KMS-11 (cell line): ENCODE measurements around the gene PLCE1.

Experiments
- H2AFZ ChIP-seq: fragments of 200-600 bp; sonication (generic); 2 replicates; pipeline ENCODE4 v1.6.1; 2016; ENCODE audit warnings: antibody characterized with exemption, mixed run types, low read depth
- H3K27ac ChIP-seq: fragments of 200-600 bp; sonication (generic); 2 replicates; pipeline ENCODE4 v1.6.1; 2016; ENCODE audit warnings: mild to moderate bottlenecking, mixed run types
- H3K27me3 ChIP-seq: fragments of 200-600 bp; sonication (generic); 2 replicates; pipeline ENCODE4 v1.6.1; 2017; ENCODE audit warnings: mild to moderate bottlenecking, low read depth, mixed run types, moderate library complexity; ENCODE audit not compliant: insufficient read depth
- H3K36me3 ChIP-seq: fragments of 200-600 bp; sonication (generic); 2 replicates; pipeline ENCODE4 v1.6.1; 2017; ENCODE audit warnings: mild to moderate bottlenecking, mixed run types; ENCODE audit not compliant: insufficient read depth
- H3K4me1 ChIP-seq: fragments of 200-600 bp; sonication (generic); 2 replicates; pipeline ENCODE4 v1.6.1; 2016; ENCODE audit warnings: mild to moderate bottlenecking, low read depth, mixed run types; ENCODE audit not compliant: poor library complexity, severe bottlenecking
- H3K4me2 ChIP-seq: fragments of 200-600 bp; sonication (generic); 2 replicates; pipeline ENCODE4 v1.7.0; 2016; ENCODE audit warnings: mild to moderate bottlenecking, mixed run types
- H3K4me3 ChIP-seq: fragments of 200-600 bp; sonication (generic); IDR thresholded peaks from 2 replicates; pipeline ENCODE4 v1.6.1; 2017; ENCODE audit warnings: low read depth, low read length, mixed read lengths; ENCODE audit not compliant: insufficient read depth
- H3K79me2 ChIP-seq: fragments of 200-600 bp; sonication (generic); 2 replicates; pipeline ENCODE4 v1.6.1; 2016; ENCODE audit warnings: low read depth, mixed run types; ENCODE audit not compliant: insufficient read depth
- H3K9ac ChIP-seq: fragments of 200-600 bp; sonication (generic); 2 replicates; pipeline ENCODE4 v1.6.1; 2016; ENCODE audit warnings: mild to moderate bottlenecking, mixed run types
- H4K20me1 ChIP-seq: fragments of 200-600 bp; sonication (generic); 2 replicates; pipeline ENCODE4 v1.6.1; 2016; ENCODE audit warnings: mild to moderate bottlenecking, mixed run types; ENCODE audit not compliant: insufficient read depth
- TF ChIP-seq, protein P1 (sequence below): fragments of 200-600 bp; sonication (generic); conservative IDR thresholded peaks from 2 replicates; pipeline ENCODE4 v1.6.1; 2017; ENCODE audit warnings: low read depth, mild to moderate bottlenecking, antibody characterized with exemption, low read length, moderate library complexity, mixed read lengths

PLCE1 gene

DNA sequence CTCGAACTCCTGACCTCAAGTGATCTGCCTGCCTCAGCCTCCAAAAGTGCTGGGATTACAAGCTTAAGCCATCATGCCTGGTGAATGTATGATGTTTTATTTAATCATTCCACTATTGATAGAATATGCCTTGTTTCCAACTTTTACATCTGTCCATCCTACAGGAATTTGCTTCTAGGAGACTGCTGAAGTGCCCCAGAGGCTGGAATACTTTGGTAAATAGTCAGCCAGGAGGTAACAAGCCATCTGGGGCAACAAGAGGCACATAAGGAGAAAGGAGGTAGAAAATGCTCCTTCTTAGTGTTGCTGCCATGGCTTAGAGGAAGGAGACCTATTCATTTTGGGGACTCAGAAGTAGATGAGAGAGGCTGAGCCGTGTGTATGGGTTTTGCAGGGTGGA, 14.8 kb downstream of the PLCE1 start:
- TF ChIP-seq, protein P1, sequence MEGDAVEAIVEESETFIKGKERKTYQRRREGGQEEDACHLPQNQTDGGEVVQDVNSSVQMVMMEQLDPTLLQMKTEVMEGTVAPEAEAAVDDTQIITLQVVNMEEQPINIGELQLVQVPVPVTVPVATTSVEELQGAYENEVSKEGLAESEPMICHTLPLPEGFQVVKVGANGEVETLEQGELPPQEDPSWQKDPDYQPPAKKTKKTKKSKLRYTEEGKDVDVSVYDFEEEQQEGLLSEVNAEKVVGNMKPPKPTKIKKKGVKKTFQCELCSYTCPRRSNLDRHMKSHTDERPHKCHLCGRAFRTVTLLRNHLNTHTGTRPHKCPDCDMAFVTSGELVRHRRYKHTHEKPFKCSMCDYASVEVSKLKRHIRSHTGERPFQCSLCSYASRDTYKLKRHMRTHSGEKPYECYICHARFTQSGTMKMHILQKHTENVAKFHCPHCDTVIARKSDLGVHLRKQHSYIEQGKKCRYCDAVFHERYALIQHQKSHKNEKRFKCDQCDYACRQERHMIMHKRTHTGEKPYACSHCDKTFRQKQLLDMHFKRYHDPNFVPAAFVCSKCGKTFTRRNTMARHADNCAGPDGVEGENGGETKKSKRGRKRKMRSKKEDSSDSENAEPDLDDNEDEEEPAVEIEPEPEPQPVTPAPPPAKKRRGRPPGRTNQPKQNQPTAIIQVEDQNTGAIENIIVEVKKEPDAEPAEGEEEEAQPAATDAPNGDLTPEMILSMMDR = no peak

GRCh38 chr10:94010116-94010515, 16.4 kb downstream of the PLCE1 start:
- Histone ChIP-seq H3K27me3 (no peaks in the 10 kb centered on the region), H3K36me3 (no peaks in the 10 kb centered on the region), H3K9ac (no peak overlapping the region), H3K79me2 (no peaks in the 10 kb centered on the region), H3K27ac (no peak overlapping the region), H3K4me2 (no peak overlapping the region), H2AFZ (no peak overlapping the region), H3K4me1 (no peaks in the 10 kb centered on the region), H4K20me1 (no peaks in the 10 kb centered on the region), H3K4me3 (no peak overlapping the region)
- TF ChIP-seq, protein P1 = no peak

More for the DNA sequence above, 14.8 kb downstream of the PLCE1 start:
- Histone ChIP-seq H4K20me1 (no peaks in the 10 kb centered on the region), H3K4me3 (no peak overlapping the region), H2AFZ (no peak overlapping the region), H3K27me3 (no peaks in the 10 kb centered on the region), H3K4me1 (no peaks in the 10 kb centered on the region), H3K36me3 (no peaks in the 10 kb centered on the region), H3K79me2 (no peaks in the 10 kb centered on the region), H3K9ac (no peak overlapping the region), H3K27ac (no peak overlapping the region), H3K4me2 (no peak overlapping the region)

DNA sequence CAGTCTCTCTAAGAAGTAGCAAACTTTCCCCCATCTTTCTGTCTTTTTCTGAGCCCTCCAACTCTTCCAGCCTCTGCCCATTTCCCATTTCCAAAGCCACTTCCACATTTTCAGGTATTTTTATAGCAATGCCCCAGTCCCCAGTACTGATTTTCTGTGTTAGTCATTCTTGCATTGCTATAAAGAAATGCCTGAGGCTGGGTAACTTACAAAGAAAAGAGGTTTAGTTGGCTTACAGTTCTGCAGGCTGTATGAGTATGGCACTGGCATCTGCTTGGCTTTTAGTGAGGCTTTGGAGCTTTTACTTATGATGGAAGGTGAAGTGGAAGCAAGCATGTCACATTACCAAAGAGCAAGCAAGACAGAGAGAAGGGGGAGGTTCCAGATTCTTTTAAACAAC, 17.2 kb downstream of the PLCE1 start:
- Histone ChIP-seq H3K4me3 (no peak overlapping the region), H2AFZ (no peak overlapping the region), H4K20me1 (no peaks in the 10 kb centered on the region), H3K27me3 (no peaks in the 10 kb centered on the region), H3K4me2 (no peak overlapping the region), H3K79me2 (no peaks in the 10 kb centered on the region), H3K27ac (no peak overlapping the region), H3K9ac (no peak overlapping the region), H3K36me3 (no peaks in the 10 kb centered on the region), H3K4me1 (no peaks in the 10 kb centered on the region)
- TF ChIP-seq, protein P1 = no peak

DNA sequence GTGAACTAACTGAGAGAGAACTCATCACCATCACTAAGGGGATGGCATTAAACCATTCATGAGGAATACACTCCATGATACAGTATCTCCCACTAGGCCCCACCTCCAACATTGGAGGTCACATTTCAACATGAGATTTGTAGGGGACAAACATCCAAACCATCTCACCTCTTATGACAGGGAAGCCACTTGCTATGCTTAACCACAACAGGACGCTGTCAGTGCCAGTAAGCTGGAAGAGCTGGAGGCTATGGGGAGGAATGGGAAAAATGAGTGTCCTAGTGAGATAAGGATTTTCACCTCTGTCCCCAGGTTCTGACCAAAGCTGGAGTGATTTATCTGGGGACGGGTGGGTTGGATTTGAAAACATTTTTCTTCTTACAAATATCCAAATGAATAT, 17.6 kb downstream of the PLCE1 start:
- no peak overlapping the region for H3K4me3 ChIP-seq
- no peak overlapping the region for H3K27ac ChIP-seq
- TF ChIP-seq, protein P1 = no peak
- H3K4me1 ChIP-seq = no peaks in the 10 kb centered on the region
- H3K36me3 ChIP-seq = no peaks in the 10 kb centered on the region
- H3K4me2 ChIP-seq = no peak overlapping the region
- no peak overlapping the region for H3K9ac ChIP-seq
- no peaks in the 10 kb centered on the region for H3K79me2 ChIP-seq
- no peaks in the 10 kb centered on the region for H3K27me3 ChIP-seq
- no peaks in the 10 kb centered on the region for H4K20me1 ChIP-seq
- H2AFZ ChIP-seq = no peak overlapping the region
